Heart left ventricle (tissue), 13 donors: ENCODE data around the gene SHROOM2.

Experiments
- CTCF ChIP-seq, 12 donors: fragments of 200-600 bp; sonication (generic) in 4 of 12; IDR thresholded peaks; one replicate each; pipeline versions ENCODE4 v1.5.0 to v1.8.0; 2018 to 2022; ENCODE audit warnings: antibody characterized with exemption in 12 of 12, mild to moderate bottlenecking in 5 of 12
- POLR2A ChIP-seq, 2 donors: fragments of 450-650 bp; IDR thresholded peaks; one replicate each; pipeline ENCODE4 v1.6.1; 2017; ENCODE audit warnings: antibody characterized with exemption in 2 of 2, mild to moderate bottlenecking in 2 of 2, moderate library complexity in 2 of 2
- donor health status: ischemic (EF 13 %, LVEDD 7.1; RV severe dilation, severe dysfunction).
- donor health status: DM: no; HTN: yes; CAD: no.
- donor health status: DM: no; HTN: no; CAD: no.
- donor health status: ischemic (EF 25% LVEDD 6.9; RV normal size, moderate dysfunction).
- donor health status: ischemic (EF 25% LVEDD 5.7; RV mildly dilated, moderate dysfunction).
- donor health status: ischemic (EF 35%, LVEDD 5.7; RV mildly dilated, moderate dysfunction).
- donor health status: nonischemic (EF 11% LVEDD 7.7; RV severe dilation, severe dysfunction).
- donor health status: DM: yes; HTN: yes; CAD: no.
- donor health status: PGD.
- donor health status: ischemic (EF 29% LVEDD 5.4; RV normal size, mild dysfunction).
- donor health status: nonischemic (EF 23%, LVEDD 6.1; RV moderate dilation, normal function).

- TF ChIP-seq CTCF (IDR thresholded peaks at IDR 0.05) (no peak), POLR2A (IDR thresholded peaks at IDR 0.05) (no peak)
These were observed 15.9 kb upstream of the SHROOM2 start for GRCh38 chrX:9770319-9770718.
